Measurements from ENCODE around the gene IFRD1.

Gene IFRD1

GRCh38 chr7:112462236-112462635 lies 12.0 kb downstream of the IFRD1 start (continued):
- TF ChIP-seq INSM2 (tag by site-specific recombination; IDR thresholded peaks at IDR 0.05) (no peak), ZNF544 (tag by site-specific recombination; IDR thresholded peaks at IDR 0.05) (no peak), ZNF302 (tag by site-specific recombination; IDR thresholded peaks at IDR 0.05; ENCODE audit: low read depth) (no peak), ZNF776 (tag by site-specific recombination; IDR thresholded peaks at IDR 0.05; ENCODE audit: borderline replicate concordance) (no peak), ZNF341 (tag by site-specific recombination; IDR thresholded peaks at IDR 0.05; ENCODE audit: low read depth) (no peak), SP3 (tag by site-specific recombination; IDR thresholded peaks at IDR 0.05) (no peak), ZNF26 (tag by site-specific recombination; IDR thresholded peaks at IDR 0.05) (no peak), ZNF214 (tag by site-specific recombination; IDR thresholded peaks at IDR 0.05; ENCODE audit: borderline replicate concordance) (no peak), ZNF112 (tag by site-specific recombination; IDR thresholded peaks at IDR 0.05) (no peak), ZNF157 (tag by site-specific recombination; IDR thresholded peaks at IDR 0.05) (no peak), GLIS2 (tag by site-specific recombination; IDR thresholded peaks at IDR 0.05) (no peak), SALL2 (tag by site-specific recombination; IDR thresholded peaks at IDR 0.05; ENCODE audit: borderline replicate concordance) (no peak), MZF1 (tag by site-specific recombination; IDR thresholded peaks at IDR 0.05; ENCODE audit: borderline replicate concordance) (no peak), ZNF518A (tag by site-specific recombination; conservative IDR thresholded peaks at IDR 0.05; ENCODE audit: low read depth) (no peak), ZFP3 (tag by site-specific recombination; IDR thresholded peaks at IDR 0.05; ENCODE audit: low read depth) (no peak), ZNF580 (tag by site-specific recombination; IDR thresholded peaks at IDR 0.05) (no peak), ZNF292 (tag by site-specific recombination; IDR thresholded peaks at IDR 0.05; ENCODE audit: borderline replicate concordance, low read depth) (no peak), ZNF416 (tag by site-specific recombination; IDR thresholded peaks at IDR 0.05) (no peak), ZNF335 (tag by site-specific recombination; conservative IDR thresholded peaks at IDR 0.05) (peak; percentile 44; the same call in 1 of the 2 replicates), ZBTB17 (tag by site-specific recombination; IDR thresholded peaks at IDR 0.05) (peak; percentile 50; the same call in 1 of the 2 replicates), ZNF146 (tag by site-specific recombination; IDR thresholded peaks at IDR 0.05) (no peak), ZNF398 (tag by site-specific recombination; IDR thresholded peaks at IDR 0.05) (no peak), ZNF571 (tag by site-specific recombination; IDR thresholded peaks at IDR 0.05) (no peak), ZBTB48 (tag by site-specific recombination; IDR thresholded peaks at IDR 0.05) (no peak), ZNF596 (tag by site-specific recombination; IDR thresholded peaks at IDR 0.05) (no peak)
- TF ChIP-seq, protein P1, sequence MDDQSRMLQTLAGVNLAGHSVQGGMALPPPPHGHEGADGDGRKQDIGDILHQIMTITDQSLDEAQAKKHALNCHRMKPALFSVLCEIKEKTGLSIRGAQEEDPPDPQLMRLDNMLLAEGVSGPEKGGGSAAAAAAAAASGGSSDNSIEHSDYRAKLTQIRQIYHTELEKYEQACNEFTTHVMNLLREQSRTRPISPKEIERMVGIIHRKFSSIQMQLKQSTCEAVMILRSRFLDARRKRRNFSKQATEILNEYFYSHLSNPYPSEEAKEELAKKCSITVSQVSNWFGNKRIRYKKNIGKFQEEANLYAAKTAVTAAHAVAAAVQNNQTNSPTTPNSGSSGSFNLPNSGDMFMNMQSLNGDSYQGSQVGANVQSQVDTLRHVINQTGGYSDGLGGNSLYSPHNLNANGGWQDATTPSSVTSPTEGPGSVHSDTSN (CRISPR knock-in tag; IDR thresholded peaks at IDR 0.05) = no peak
- TF ChIP-seq, protein P2, sequence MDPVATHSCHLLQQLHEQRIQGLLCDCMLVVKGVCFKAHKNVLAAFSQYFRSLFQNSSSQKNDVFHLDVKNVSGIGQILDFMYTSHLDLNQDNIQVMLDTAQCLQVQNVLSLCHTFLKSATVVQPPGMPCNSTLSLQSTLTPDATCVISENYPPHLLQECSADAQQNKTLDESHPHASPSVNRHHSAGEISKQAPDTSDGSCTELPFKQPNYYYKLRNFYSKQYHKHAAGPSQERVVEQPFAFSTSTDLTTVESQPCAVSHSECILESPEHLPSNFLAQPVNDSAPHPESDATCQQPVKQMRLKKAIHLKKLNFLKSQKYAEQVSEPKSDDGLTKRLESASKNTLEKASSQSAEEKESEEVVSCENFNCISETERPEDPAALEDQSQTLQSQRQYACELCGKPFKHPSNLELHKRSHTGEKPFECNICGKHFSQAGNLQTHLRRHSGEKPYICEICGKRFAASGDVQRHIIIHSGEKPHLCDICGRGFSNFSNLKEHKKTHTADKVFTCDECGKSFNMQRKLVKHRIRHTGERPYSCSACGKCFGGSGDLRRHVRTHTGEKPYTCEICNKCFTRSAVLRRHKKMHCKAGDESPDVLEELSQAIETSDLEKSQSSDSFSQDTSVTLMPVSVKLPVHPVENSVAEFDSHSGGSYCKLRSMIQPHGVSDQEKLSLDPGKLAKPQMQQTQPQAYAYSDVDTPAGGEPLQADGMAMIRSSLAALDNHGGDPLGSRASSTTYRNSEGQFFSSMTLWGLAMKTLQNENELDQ (tag by site-specific recombination; IDR thresholded peaks at IDR 0.05; ENCODE audit: low read depth) = no peak

Data from HEK293 (cell line).